ENCODE measurements around the gene NFKB1.

DNA sequence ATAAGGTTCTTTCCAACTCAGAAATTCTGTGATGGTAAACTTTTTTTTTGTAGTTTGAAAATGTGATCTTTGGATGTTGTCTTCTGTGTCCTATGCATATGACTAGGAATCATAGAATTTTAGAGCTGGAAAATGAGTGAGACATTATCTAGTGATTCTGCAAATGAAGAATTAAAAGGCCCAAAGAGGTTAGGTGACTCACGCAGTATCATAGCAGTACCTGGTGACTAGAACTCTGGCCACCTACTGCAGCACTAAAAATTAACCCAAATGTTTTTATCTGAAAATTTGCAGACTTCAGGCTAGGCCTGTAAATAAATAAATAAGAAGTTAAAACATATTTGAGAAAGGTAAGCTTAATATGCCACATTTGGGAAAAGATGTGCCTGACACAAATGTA, 52.8 kb downstream of the NFKB1 start:
- no peak for TF ChIP-seq CTCF (IDR thresholded peaks at IDR 0.05)
- TF ChIP-seq RAD21 (conservative IDR thresholded peaks at IDR 0.05 in 1 of 2, IDR thresholded peaks at IDR 0.05 in 1 of 2): no peak
- no peak for TF ChIP-seq CHD2 (IDR thresholded peaks at IDR 0.05; ENCODE audit: low read length, partially characterized antibody)
- TF ChIP-seq NPAS2 (CRISPR knock-in tag; IDR thresholded peaks at IDR 0.05; ENCODE audit: borderline replicate concordance): no peak
- TF ChIP-seq GATA3 (IDR thresholded peaks at IDR 0.05; ENCODE audit: borderline replicate concordance): no peak
- no peak for TF ChIP-seq POLR2A (IDR thresholded peaks at IDR 0.05; ENCODE audit: low read length)
- TF ChIP-seq HOXB13 (CRISPR knock-in tag; IDR thresholded peaks at IDR 0.05; ENCODE audit: low read depth): no peak
- TF ChIP-seq MAX (IDR thresholded peaks at IDR 0.05): no peak
- no peak for TF ChIP-seq TP53 (CRISPR knock-in tag; IDR thresholded peaks at IDR 0.05)
- no peak for TF ChIP-seq MYC (IDR thresholded peaks at IDR 0.05; ENCODE audit: borderline replicate concordance, low read length)
- TF ChIP-seq, protein P1, sequence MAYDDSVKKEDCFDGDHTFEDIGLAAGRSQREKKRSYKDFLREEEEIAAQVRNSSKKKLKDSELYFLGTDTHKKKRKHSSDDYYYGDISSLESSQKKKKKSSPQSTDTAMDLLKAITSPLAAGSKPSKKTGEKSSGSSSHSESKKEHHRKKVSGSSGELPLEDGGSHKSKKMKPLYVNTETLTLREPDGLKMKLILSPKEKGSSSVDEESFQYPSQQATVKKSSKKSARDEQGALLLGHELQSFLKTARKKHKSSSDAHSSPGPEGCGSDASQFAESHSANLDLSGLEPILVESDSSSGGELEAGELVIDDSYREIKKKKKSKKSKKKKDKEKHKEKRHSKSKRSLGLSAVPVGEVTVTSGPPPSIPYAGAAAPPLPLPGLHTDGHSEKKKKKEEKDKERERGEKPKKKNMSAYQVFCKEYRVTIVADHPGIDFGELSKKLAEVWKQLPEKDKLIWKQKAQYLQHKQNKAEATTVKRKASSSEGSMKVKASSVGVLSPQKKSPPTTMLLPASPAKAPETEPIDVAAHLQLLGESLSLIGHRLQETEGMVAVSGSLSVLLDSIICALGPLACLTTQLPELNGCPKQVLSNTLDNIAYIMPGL (CRISPR knock-in tag; IDR thresholded peaks at IDR 0.05; ENCODE audit: borderline replicate concordance): no peak

Data from A549 (cell line).